MG63 (cell line): ENCODE results near the gene RNU11. TPM values are rescaled to one million over a fixed set of nuclear protein-coding genes. Genes with fewer than 3 reads are reported as not detected.
"Not testable (repeated sequence)": the region's sequence is repeated elsewhere in the genome, so short reads cannot be mapped to it uniquely, and the experiment has no call there.

Experiments used
- DNase-seq: peaks from one replicate; pipeline ENCODE4 v3.0.0-alpha.2; 2020
- H3K27me3 ChIP-seq: fragments of 250-450 bp; sonication (Bioruptor Pico); 2 replicates; pipeline ENCODE4 v1.5.1; 2020; ENCODE audit warnings: mild to moderate bottlenecking, moderate library complexity
- H3K36me3 ChIP-seq: fragments of 250-450 bp; sonication (Bioruptor Pico); 2 replicates; pipeline ENCODE4 v1.5.1; 2020; ENCODE audit warnings: mild to moderate bottlenecking, moderate library complexity
- H3K4me3 ChIP-seq: fragments of 250-450 bp; sonication (Bioruptor Pico); 2 replicates; pipeline ENCODE4 v1.5.1; 2020; ENCODE audit warnings: mild to moderate bottlenecking, moderate library complexity
- H3K9me3 ChIP-seq: fragments of 250-450 bp; sonication (Bioruptor Pico); 2 replicates; pipeline ENCODE4 v1.5.1; 2020; ENCODE audit warnings: mild to moderate bottlenecking, moderate library complexity
- total RNA-seq: library from RNA; depleted of rRNA; stranded (reverse); fragments of >200 nt; shearing (Covaris generic); gene quantifications from 2 replicates; pipeline ENCODE4 v1.2.3, GENCODE V29; 2014; ENCODE audit warnings: low replicate concordance

RNU11 gene
- total RNA-seq, 1 experiment from 2014 or later = not detected

DNA sequence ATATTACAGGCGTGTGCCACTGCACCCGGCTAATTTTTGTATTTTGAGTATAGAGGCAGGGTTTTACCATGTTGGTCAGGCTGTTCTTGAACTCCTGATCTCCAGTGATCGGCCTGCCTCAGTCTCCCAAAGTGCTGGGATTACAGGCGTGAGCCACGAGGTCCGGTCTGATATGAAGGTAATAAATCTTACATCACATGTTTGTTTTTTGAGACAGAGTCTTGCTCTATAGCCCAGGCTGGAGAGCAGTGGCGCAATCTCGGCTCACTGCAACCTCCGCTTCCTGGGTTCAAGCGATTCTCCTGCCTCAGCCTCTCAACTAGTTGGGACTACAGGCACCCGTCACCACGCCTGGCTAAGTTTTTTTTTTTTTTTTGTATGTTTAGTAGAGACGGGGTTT lies 4.7 kb downstream of the RNU11 start:
- not testable (repeated sequence) for H3K36me3 ChIP-seq, H3K27me3 ChIP-seq, H3K4me3 ChIP-seq, H3K9me3 ChIP-seq, DNase-seq

- not testable (repeated sequence) for H3K27me3 ChIP-seq, H3K9me3 ChIP-seq, H3K36me3 ChIP-seq, H3K4me3 ChIP-seq
- DNase-seq = peak; percentile 22
Observed at GRCh38 chr1:28653870-28654269, 5.5 kb downstream of the RNU11 start.

GRCh38 chr1:28655448-28656311 lies 7.3 kb downstream of the RNU11 start:
- H3K9me3 ChIP-seq, H3K36me3 ChIP-seq, H3K27me3 ChIP-seq, DNase-seq, H3K4me3 ChIP-seq: not testable (repeated sequence)

DNA sequence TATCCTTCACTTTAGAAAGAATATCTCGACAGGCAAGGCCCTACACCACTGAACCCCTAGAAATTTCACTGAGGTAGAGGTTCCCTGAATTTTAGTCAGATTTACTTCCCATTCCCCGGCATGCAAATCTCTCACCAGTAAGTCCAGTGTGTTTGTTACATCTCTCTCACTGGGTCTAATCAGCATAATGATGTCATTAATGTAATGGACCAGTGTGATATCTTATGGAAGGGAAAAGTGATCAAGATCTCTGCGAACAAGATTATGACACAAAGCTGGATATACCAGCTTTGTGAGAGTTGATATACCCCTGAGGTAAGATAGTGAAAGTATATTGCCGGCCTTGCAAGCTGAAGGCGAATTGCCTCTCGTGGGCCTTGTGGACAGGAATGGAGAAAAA lies 7.9 kb downstream of the RNU11 start:
- Histone ChIP-seq H3K4me3 (no peak overlapping the region), H3K27me3 (no peaks in the 10 kb centered on the region), H3K9me3 (no peaks in the 10 kb centered on the region), H3K36me3 (no peaks in the 10 kb centered on the region)
- no peak for DNase-seq

DNA sequence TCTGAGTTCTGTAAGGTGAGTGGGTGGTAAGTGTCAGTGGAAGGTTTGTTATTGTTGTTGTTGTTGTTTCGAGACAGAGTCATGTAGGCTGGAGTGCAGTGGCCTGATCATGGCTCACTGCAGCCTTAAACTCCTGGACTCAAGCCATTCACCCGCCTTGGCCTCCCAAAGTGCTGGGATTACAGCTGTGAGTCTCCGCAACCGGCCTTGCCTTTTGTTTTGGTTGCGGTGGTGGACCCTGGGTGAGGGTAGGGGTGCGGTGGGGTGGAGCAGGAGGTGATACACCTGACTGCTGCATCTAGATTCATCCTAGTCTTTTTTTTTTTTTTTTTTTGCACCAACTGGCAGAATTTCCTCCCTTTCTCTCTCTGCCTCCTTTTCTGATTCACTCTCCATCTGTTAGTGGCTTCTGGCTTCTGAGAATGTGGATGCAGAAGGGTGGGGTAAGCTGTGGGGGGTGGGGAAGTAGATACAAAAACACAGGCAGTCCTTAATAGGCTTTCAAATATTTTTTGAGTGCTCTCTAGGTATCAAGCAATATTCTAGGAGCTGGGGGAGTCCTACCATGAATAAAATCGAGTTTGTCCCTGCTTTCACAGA lies 15.6 kb downstream of the RNU11 start:
- DNase-seq = no peak
- no peaks in the 10 kb centered on the region for H3K27me3 ChIP-seq
- no peak overlapping the region for H3K4me3 ChIP-seq
- no peaks in the 10 kb centered on the region for H3K9me3 ChIP-seq
- no peaks in the 10 kb centered on the region for H3K36me3 ChIP-seq

GRCh38 chr1:28666806-28667205 lies 18.4 kb downstream of the RNU11 start:
- no peak overlapping the region for H3K4me3 ChIP-seq
- no peak for DNase-seq
- H3K27me3 ChIP-seq = no peaks in the 10 kb centered on the region
- H3K9me3 ChIP-seq = no peaks in the 10 kb centered on the region
- no peaks in the 10 kb centered on the region for H3K36me3 ChIP-seq

DNA sequence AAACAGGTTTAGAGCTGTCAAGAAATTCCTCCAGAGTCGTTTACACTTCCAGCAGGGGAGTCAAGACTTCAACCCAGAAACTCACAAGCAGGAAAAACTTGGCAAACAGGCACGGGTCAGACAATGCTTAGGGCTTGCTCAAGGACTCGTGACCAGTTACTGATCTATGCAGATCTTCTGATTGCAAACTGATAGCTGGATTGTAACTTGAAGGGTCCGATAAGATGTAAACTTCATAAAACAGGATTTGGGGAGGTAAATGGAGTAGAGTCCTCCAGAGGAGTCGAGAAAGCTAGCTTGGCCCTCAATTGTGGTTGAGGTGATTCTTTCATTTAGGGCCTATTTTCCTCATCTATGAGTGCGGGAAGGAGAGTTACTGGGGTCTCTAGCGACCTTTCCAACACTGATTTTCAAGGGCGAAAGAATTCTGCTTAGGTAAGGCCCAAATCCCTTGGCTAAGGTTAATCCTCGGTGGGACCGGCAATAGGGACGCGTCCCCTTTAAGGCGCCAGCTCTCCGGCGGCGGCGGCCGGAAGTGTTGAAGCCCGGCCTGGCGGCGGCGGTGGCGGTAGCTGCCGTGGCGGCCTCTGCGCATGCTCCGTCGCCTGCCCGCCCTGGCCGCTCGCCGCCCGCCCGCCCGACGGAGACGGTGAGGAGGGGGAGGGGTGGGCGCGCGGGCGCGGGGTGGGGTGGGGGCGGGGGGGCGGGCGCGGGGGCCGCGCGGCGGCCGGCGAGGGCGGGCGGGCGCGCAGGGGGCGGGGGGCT lies 20.0 kb downstream of the RNU11 start, which contains the start of gene GMEB1:
Gene GMEB1 (plus strand): TSS at position 594 of the 765 bp plus-strand sequence. CDS start 14,829 bp downstream, outside the sequence.
- peak; percentile 90 for DNase-seq
- H3K9me3 ChIP-seq = no peaks in the 10 kb centered on the region
- no peaks in the 10 kb centered on the region for H3K36me3 ChIP-seq
- no peaks in the 10 kb centered on the region for H3K27me3 ChIP-seq
- H3K4me3 ChIP-seq = peak within 1 kb of the TSS; percentile 96

GRCh38 chr1:28668956-28669723 lies 20.7 kb downstream of the RNU11 start:
- Histone ChIP-seq H3K9me3 (no peaks in the 10 kb centered on the region), H3K27me3 (no peaks in the 10 kb centered on the region), H3K36me3 (no peaks in the 10 kb centered on the region), H3K4me3 (peak overlapping the region; percentile 96)
- DNase-seq = peak; percentile 76

GRCh38 chr1:28671254-28671780 lies 22.9 kb downstream of the RNU11 start:
- Histone ChIP-seq H3K9me3 (no peaks in the 10 kb centered on the region), H3K4me3 (no peak overlapping the region), H3K27me3 (no peaks in the 10 kb centered on the region), H3K36me3 (no peaks in the 10 kb centered on the region)
- DNase-seq = no peak

DNA sequence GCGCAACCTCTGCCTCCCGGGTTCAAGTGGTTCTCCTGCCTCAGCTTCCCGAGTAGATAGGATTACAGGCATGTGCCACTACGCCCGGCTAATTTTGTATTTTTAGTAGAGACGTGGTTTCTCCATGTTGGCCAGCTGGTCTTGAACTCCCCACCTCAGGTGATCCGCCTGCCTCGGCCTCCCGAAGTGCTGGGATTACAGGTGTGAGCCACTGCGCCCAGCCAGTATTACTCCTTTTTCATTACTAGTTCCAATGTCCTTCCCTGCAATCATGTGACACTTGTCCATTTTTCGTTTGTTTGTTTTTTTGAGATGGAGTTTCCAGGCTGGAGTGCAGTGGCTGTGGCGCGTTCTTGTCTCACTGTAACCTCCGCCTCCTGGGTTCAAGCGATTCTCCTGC lies 24.6 kb downstream of the RNU11 start:
- H3K9me3 ChIP-seq, H3K4me3 ChIP-seq, H3K27me3 ChIP-seq, DNase-seq, H3K36me3 ChIP-seq: not testable (repeated sequence)

DNA sequence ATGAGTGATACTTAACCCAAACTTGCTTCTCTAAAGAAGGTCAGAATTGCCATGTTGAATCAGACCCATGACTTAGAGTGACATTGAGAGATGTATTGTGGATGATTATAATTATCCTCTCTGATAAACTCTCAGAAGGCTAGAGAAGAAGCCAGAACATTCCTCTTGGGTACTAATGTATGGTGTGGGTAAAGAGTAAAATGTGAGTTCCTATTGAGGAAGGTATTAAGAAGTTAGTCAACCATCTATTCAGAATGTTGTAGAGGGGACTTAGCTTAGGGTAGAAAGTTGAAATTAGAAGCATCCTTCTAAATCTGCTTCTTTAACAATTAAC lies 27.5 kb downstream of the RNU11 start:
- Histone ChIP-seq H3K9me3 (no peaks in the 10 kb centered on the region), H3K4me3 (no peak overlapping the region), H3K36me3 (no peaks in the 10 kb centered on the region), H3K27me3 (no peaks in the 10 kb centered on the region)
- DNase-seq = no peak

GRCh38 chr1:28680151-28680550 lies 31.8 kb downstream of the RNU11 start:
- H3K4me3 ChIP-seq = no peak overlapping the region
- no peaks in the 10 kb centered on the region; the same call in 1 of the 2 replicates for H3K36me3 ChIP-seq
- no peaks in the 10 kb centered on the region for H3K27me3 ChIP-seq
- DNase-seq = no peak
- H3K9me3 ChIP-seq = no peaks in the 10 kb centered on the region

DNA sequence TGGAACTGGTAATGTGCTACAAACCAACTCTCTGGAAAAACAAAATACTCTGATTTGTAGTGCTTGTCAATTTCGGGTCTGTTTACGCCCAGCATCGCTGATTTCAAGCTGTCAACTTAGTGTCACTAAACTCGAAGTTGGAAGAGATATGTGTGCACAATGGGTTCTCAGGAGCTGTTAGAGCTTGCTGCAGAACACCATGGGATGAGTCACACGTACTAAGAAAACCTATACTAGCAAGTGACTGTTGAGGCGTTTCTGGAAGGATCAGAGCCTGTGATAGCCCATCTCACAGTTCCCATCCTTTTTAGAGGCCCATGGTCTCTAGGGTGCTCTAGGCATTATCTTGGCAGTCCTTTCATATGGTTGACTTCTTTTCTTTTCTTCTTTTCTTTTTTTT lies 34.4 kb downstream of the RNU11 start:
- no peaks in the 10 kb centered on the region for H3K9me3 ChIP-seq
- no peaks in the 10 kb centered on the region; the same call in 1 of the 2 replicates for H3K36me3 ChIP-seq
- H3K27me3 ChIP-seq = no peaks in the 10 kb centered on the region
- no peak overlapping the region for H3K4me3 ChIP-seq
- DNase-seq = no peak

DNA sequence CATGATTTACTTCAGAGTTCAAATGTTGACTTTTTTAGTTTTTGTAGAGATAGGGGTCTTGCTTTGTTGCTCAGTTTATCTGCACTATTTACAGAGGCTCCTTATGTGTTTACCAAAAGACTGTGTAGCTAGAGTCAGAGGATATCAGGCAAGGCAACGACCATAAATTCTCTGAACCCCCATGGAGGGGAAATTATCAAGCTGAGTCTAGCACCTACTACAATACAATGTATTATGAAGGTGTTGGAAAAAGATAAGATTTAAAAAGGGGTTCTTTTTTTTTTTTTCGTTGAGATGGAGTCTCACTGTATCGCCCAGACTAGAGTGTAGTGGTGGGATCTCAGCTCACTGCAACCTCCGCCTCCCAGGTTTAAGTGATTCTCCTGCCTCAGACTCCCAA lies 36.5 kb downstream of the RNU11 start:
- no peak for DNase-seq
- H3K36me3 ChIP-seq = no peaks in the 10 kb centered on the region; the same call in 1 of the 2 replicates
- no peaks in the 10 kb centered on the region for H3K9me3 ChIP-seq
- no peak overlapping the region for H3K4me3 ChIP-seq
- no peaks in the 10 kb centered on the region for H3K27me3 ChIP-seq

GRCh38 chr1:28691627-28692026 lies 43.2 kb downstream of the RNU11 start:
- H3K27me3 ChIP-seq, H3K36me3 ChIP-seq, DNase-seq, H3K9me3 ChIP-seq, H3K4me3 ChIP-seq: not testable (repeated sequence)
